ENCODE data around the gene ANO5.

The ANO5 gene

GRCh38 chr11:22192642-22193347, at the start of gene ANO5:
Gene ANO5, plus strand, starts transcription at chr11:22193085. Its CDS starts 408 bp downstream, at chr11:22193493.
- peaks cover 15% of the 10 kb centered on the region for H3K4me1 ChIP-seq (ENCODE audit: insufficient read depth, low read length)
- H3K27ac ChIP-seq (ENCODE audit: low read depth, low read length): peak within 1 kb of the TSS; percentile 58
- H3K9me3 ChIP-seq (ENCODE audit: low read length): no peaks in the 10 kb centered on the region
- H3K9ac ChIP-seq (ENCODE audit: low read length): peak within 1 kb of the TSS; percentile 66
- H3K27me3 ChIP-seq (ENCODE audit: control insufficient read depth in 1 of 2, insufficient read depth in 2 of 2, low read length in 2 of 2): no peaks in the 10 kb centered on the region
- peak within 1 kb of the TSS; percentile 58 to 76 for H3K4me3 ChIP-seq (ENCODE audit: low read depth in 1 of 2, low read length in 2 of 2)
- H3K36me3 ChIP-seq (ENCODE audit: insufficient read depth, low read length): no peaks in the 10 kb centered on the region

DNA sequence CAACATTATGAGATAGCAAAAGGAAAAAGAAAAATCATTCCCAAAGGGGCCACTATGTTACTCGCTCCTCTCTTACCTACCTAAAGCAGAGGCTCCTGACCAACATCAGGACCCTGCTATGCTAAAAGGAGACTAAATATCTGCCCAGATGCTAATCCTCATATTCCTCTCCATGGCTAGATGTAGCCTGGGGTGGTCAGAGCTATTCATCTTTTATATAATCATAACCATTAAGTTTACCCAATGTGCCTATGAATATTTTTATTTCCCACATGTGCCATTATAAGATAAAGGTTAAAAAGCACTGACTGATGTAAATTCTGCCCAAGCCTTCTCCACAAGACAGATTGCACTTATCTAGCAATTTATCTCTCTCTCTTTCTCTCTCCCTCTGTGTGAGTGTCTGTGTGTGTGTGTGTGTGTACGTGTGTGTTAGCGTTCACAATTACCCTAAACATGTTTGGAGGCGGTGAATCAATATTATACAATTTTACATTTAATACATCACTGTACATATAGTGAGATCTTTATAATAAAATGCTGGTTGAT, 41.2 kb upstream of the ANO5 start:
- no peak overlapping the region for H3K27ac ChIP-seq (ENCODE audit: low read depth, low read length)
- H3K9me3 ChIP-seq (ENCODE audit: low read length): no peaks in the 10 kb centered on the region
- H3K36me3 ChIP-seq (ENCODE audit: insufficient read depth, low read length): no peaks in the 10 kb centered on the region
- no peak overlapping the region for H3K9ac ChIP-seq (ENCODE audit: low read length)
- H3K4me3 ChIP-seq (ENCODE audit: low read depth in 1 of 2, low read length in 2 of 2): no peak overlapping the region
- H3K27me3 ChIP-seq (ENCODE audit: control insufficient read depth in 1 of 2, insufficient read depth in 2 of 2, low read length in 2 of 2): no peaks in the 10 kb centered on the region
- no peaks in the 10 kb centered on the region for H3K4me1 ChIP-seq (ENCODE audit: insufficient read depth, low read length)

- no peak overlapping the region for H3K27ac ChIP-seq (ENCODE audit: low read depth, low read length)
- H3K27me3 ChIP-seq (ENCODE audit: control insufficient read depth in 1 of 2, insufficient read depth in 2 of 2, low read length in 2 of 2): no peaks in the 10 kb centered on the region
- H3K4me1 ChIP-seq (ENCODE audit: insufficient read depth, low read length): no peaks in the 10 kb centered on the region
- H3K36me3 ChIP-seq (ENCODE audit: insufficient read depth, low read length): no peaks in the 10 kb centered on the region
- no peaks in the 10 kb centered on the region for H3K9me3 ChIP-seq (ENCODE audit: low read length)
- H3K9ac ChIP-seq (ENCODE audit: low read length): no peak overlapping the region
- H3K4me3 ChIP-seq (ENCODE audit: low read depth in 1 of 2, low read length in 2 of 2): no peak overlapping the region
Measured at GRCh38 chr11:22157531-22157930, 35.4 kb upstream of the ANO5 start.

DNA sequence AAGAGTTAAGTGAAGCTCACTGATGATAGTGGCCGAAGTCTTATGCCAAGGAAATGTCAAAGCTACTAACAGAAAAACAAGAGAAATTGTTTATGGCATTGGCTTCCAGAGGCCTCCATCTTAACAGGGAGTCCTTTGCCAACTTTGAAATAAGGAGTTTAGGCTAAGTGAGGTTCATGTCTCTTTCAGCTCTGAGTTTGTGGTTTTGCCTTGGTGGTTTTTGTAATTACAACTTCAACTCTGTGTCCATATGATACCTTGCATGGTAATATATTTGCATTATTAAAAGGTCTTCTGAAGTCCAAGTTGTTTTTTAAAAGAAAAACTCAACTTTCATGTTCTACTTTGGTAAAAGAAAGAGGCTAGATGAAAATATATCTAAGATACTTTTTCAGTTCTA, 31.4 kb upstream of the ANO5 start:
- Histone ChIP-seq H3K9ac (ENCODE audit: low read length) (no peak overlapping the region), H3K27me3 (ENCODE audit: control insufficient read depth in 1 of 2, insufficient read depth in 2 of 2, low read length in 2 of 2) (no peaks in the 10 kb centered on the region), H3K9me3 (ENCODE audit: low read length) (no peaks in the 10 kb centered on the region), H3K4me1 (ENCODE audit: insufficient read depth, low read length) (no peaks in the 10 kb centered on the region), H3K4me3 (ENCODE audit: low read depth in 1 of 2, low read length in 2 of 2) (no peak overlapping the region), H3K36me3 (ENCODE audit: insufficient read depth, low read length) (no peaks in the 10 kb centered on the region), H3K27ac (ENCODE audit: low read depth, low read length) (no peak overlapping the region)

DNA sequence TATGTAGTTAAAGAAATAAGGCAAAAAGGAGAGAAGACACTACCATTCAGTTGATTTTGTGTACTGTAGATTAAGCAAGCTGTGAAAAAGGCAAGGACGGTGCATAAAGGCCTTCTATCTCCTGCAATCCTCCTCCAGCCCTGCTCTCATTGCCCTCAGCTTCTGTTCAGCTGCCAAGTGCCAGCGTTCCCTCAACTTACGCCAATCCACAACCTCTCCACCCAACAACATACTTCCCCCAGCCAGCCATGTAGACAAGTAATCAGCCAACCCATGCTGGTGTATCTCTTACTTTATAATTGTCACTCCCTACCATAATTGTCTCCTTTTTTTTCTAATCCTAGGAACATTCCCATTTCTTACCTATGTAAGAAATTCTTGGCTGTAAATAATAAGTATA, 30.1 kb upstream of the ANO5 start:
- H3K9ac ChIP-seq (ENCODE audit: low read length): no peak overlapping the region
- no peak overlapping the region for H3K4me3 ChIP-seq (ENCODE audit: low read depth in 1 of 2, low read length in 2 of 2)
- H3K27me3 ChIP-seq (ENCODE audit: control insufficient read depth in 1 of 2, insufficient read depth in 2 of 2, low read length in 2 of 2): no peaks in the 10 kb centered on the region
- no peaks in the 10 kb centered on the region for H3K9me3 ChIP-seq (ENCODE audit: low read length)
- no peaks in the 10 kb centered on the region for H3K36me3 ChIP-seq (ENCODE audit: insufficient read depth, low read length)
- H3K27ac ChIP-seq (ENCODE audit: low read depth, low read length): no peak overlapping the region
- H3K4me1 ChIP-seq (ENCODE audit: insufficient read depth, low read length): no peaks in the 10 kb centered on the region

DNA sequence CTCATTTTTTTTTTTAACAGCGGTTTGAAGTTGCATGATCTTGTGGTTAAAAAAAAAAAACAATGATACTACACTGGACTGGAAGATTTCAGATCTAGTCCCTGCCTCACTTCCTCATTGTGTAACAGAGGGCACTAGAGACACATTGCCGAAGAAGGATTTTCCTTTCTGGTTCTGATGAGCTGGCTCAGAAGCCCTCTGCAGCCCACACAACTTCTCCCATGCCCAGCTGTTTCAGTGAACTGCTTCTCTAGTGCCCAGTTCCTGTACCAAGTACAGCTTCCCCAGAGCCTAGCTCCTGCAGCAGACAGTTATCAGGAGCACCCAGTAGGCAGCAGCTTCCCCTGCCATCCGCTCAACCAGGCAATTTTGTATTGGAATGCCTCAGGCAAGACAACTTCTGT, 29.5 kb upstream of the ANO5 start:
- H3K27ac ChIP-seq (ENCODE audit: low read depth, low read length): no peak overlapping the region

GRCh38 chr11:22165087-22165486, 27.8 kb upstream of the ANO5 start:
- no peaks in the 10 kb centered on the region for H3K27me3 ChIP-seq (ENCODE audit: control insufficient read depth in 1 of 2, insufficient read depth in 2 of 2, low read length in 2 of 2)
- H3K4me1 ChIP-seq (ENCODE audit: insufficient read depth, low read length): no peaks in the 10 kb centered on the region
- no peak overlapping the region for H3K4me3 ChIP-seq (ENCODE audit: low read depth in 1 of 2, low read length in 2 of 2)
- H3K36me3 ChIP-seq (ENCODE audit: insufficient read depth, low read length): no peaks in the 10 kb centered on the region
- no peak overlapping the region for H3K9ac ChIP-seq (ENCODE audit: low read length)
- H3K27ac ChIP-seq (ENCODE audit: low read depth, low read length): no peak overlapping the region
- H3K9me3 ChIP-seq (ENCODE audit: low read length): no peaks in the 10 kb centered on the region

More for the DNA sequence above, 29.5 kb upstream of the ANO5 start:
- Histone ChIP-seq H3K9ac (ENCODE audit: low read length) (no peak overlapping the region), H3K4me1 (ENCODE audit: insufficient read depth, low read length) (no peaks in the 10 kb centered on the region), H3K36me3 (ENCODE audit: insufficient read depth, low read length) (no peaks in the 10 kb centered on the region), H3K4me3 (ENCODE audit: low read depth in 1 of 2, low read length in 2 of 2) (no peak overlapping the region), H3K27me3 (ENCODE audit: control insufficient read depth in 1 of 2, insufficient read depth in 2 of 2, low read length in 2 of 2) (no peaks in the 10 kb centered on the region), H3K9me3 (ENCODE audit: low read length) (no peaks in the 10 kb centered on the region)

DNA sequence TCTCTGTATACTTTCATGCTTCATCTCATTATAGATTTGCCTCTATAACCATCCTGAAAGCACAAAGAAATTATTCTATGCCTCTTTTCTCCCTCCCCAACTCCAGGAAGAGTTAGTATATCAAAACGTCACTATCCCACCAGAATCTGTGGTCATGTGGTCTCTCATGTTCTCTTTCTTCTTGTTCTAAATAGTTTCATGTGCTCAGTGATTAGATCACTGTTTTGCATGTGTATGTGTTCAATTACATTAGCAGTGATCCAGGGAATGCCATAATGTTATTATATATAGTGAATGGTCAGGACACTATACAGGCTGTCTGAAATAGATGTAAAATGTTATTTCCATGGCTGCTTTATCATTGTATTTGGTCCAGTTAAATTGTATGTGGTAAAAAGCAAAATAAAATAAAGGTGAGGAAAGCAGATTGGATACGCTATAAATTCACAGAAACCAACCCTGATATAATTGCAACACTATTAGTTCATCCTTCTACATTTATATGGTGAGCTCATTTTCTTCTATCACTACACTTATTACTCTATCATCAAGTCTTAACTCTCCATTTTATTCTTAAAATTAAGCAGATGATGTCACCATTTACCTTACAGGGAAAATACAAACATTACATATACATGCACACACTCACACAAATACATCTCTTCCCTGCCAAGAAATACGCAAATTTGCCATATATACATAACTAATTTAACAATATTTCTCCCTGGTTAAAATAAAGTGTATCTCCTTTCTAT, 26.9 kb upstream of the ANO5 start:
- H3K27ac ChIP-seq (ENCODE audit: low read depth, low read length): no peak overlapping the region
- no peaks in the 10 kb centered on the region for H3K27me3 ChIP-seq (ENCODE audit: control insufficient read depth in 1 of 2, insufficient read depth in 2 of 2, low read length in 2 of 2)
- no peaks in the 10 kb centered on the region for H3K36me3 ChIP-seq (ENCODE audit: insufficient read depth, low read length)
- no peak overlapping the region for H3K4me3 ChIP-seq (ENCODE audit: low read depth in 1 of 2, low read length in 2 of 2)
- no peaks in the 10 kb centered on the region for H3K9me3 ChIP-seq (ENCODE audit: low read length)
- no peak overlapping the region for H3K9ac ChIP-seq (ENCODE audit: low read length)
- no peaks in the 10 kb centered on the region for H3K4me1 ChIP-seq (ENCODE audit: insufficient read depth, low read length)

DNA sequence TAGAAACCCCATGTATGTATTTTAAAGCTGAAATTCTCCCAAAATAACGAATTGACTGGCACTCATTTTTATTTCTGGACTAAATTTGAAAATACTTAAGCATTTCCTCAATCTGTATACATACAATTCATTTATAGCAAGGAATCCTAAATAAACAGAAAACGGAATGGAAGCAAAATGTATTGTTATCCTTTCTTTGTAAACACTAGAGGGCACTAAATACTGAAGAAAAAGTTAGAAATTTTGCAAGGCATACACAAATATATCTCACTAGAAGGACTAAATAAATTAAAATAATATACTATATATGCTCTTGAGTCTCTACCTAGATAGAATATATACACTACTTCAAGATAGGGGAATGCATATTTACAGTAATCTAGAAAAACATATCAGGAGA, 23.1 kb upstream of the ANO5 start:
- Histone ChIP-seq H3K36me3 (ENCODE audit: insufficient read depth, low read length) (no peaks in the 10 kb centered on the region), H3K9ac (ENCODE audit: low read length) (no peak overlapping the region), H3K9me3 (ENCODE audit: low read length) (no peaks in the 10 kb centered on the region), H3K27ac (ENCODE audit: low read depth, low read length) (no peak overlapping the region), H3K4me3 (ENCODE audit: low read depth in 1 of 2, low read length in 2 of 2) (no peak overlapping the region), H3K27me3 (ENCODE audit: control insufficient read depth in 1 of 2, insufficient read depth in 2 of 2, low read length in 2 of 2) (no peaks in the 10 kb centered on the region), H3K4me1 (ENCODE audit: insufficient read depth, low read length) (no peaks in the 10 kb centered on the region)

- H3K9me3 ChIP-seq (ENCODE audit: low read length): no peaks in the 10 kb centered on the region
- H3K4me1 ChIP-seq (ENCODE audit: insufficient read depth, low read length): no peaks in the 10 kb centered on the region
- no peak overlapping the region for H3K9ac ChIP-seq (ENCODE audit: low read length)
- no peaks in the 10 kb centered on the region for H3K36me3 ChIP-seq (ENCODE audit: insufficient read depth, low read length)
- no peaks in the 10 kb centered on the region for H3K27me3 ChIP-seq (ENCODE audit: control insufficient read depth in 1 of 2, insufficient read depth in 2 of 2, low read length in 2 of 2)
- no peak overlapping the region for H3K27ac ChIP-seq (ENCODE audit: low read depth, low read length)
- H3K4me3 ChIP-seq (ENCODE audit: low read depth in 1 of 2, low read length in 2 of 2): no peak overlapping the region
Measured at GRCh38 chr11:22173532-22173931, 19.4 kb upstream of the ANO5 start.

DNA sequence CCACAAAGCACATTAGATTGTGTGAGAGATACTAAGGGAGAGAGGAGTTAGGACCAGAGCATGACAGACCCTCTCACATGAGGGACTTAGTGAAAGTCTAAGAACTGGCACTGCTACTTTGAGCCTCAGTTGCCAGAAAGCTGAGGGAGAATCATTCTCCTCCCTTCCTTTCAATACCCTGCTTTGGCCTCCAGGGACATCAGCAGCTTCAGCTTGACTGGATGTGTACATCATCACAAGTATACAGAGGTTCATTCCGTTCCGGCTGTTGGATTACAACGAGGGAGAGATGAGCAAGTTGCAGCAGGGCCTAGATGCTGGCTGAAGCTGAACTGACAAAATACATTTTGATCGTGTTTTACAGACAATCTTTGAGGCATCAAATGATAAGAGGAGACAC, 15.7 kb upstream of the ANO5 start:
- Histone ChIP-seq H3K36me3 (ENCODE audit: insufficient read depth, low read length) (no peaks in the 10 kb centered on the region), H3K9me3 (ENCODE audit: low read length) (no peaks in the 10 kb centered on the region), H3K27ac (ENCODE audit: low read depth, low read length) (no peak overlapping the region), H3K4me1 (ENCODE audit: insufficient read depth, low read length) (no peaks in the 10 kb centered on the region), H3K27me3 (ENCODE audit: control insufficient read depth in 1 of 2, insufficient read depth in 2 of 2, low read length in 2 of 2) (no peaks in the 10 kb centered on the region), H3K9ac (ENCODE audit: low read length) (no peak overlapping the region), H3K4me3 (ENCODE audit: low read depth in 1 of 2, low read length in 2 of 2) (no peak overlapping the region)

All from muscle layer of colon (tissue), 2 donors.